Caco-2 (cell line): ENCODE measurements around the gene TIFAB. TPM values are rescaled to one million over a fixed set of nuclear protein-coding genes. Genes with fewer than 3 reads are reported as not detected.

ENCODE experiments used
- BruUV-seq: library from RNA; stranded (reverse); fragments of 400-500 nt; replicated peaks from 2 replicates; lab custom pipeline; 2021; lab: Mats Ljungman, UMichigan
- CTCF ChIA-PET: fragments of 300-600 bp; sonication (Branson Sonifier 250); formaldehyde crosslinking; loops from one replicate; lab custom pipeline; 2022; ENCODE audit warnings: antibody characterized with exemption; lab: Charles Lee
- POLR2A ChIA-PET: fragments of 300-600 bp; sonication (Branson Sonifier 250); formaldehyde crosslinking; loops from one replicate; lab custom pipeline; 2022; ENCODE audit warnings: antibody characterized with exemption; lab: Charles Lee
- DNase-seq, 2 experiments: peaks; one replicate each; pipeline versions ENCODE4 v3.0.0 to v3.0.0-alpha.2; 2020 to 2022
- H3K27me3 ChIP-seq: replicated peaks from 2 replicates; pipeline ENCODE4 v1.6.0; 2011; ENCODE audit warnings: low read length; ENCODE audit not compliant: control insufficient read depth, insufficient read depth
- H3K36me3 ChIP-seq: 2 replicates; pipeline ENCODE4 v1.5.1; 2011; ENCODE audit warnings: low read length; ENCODE audit not compliant: control insufficient read depth, insufficient read depth
- H3K4me1 ChIP-seq: fragments of 250-450 bp; sonication (Bioruptor Pico); 2 replicates; pipeline ENCODE4 v1.5.1; 2020; ENCODE audit warnings: mild to moderate bottlenecking
- H3K4me3 ChIP-seq: 2 replicates; pipeline ENCODE4 v1.5.1; 2011; ENCODE audit warnings: low read depth, mild to moderate bottlenecking, control low read depth, low read length
- H3K9me3 ChIP-seq: fragments of 250-450 bp; sonication (Bioruptor Pico); 2 replicates; pipeline ENCODE4 v1.5.1; 2020; ENCODE audit warnings: mild to moderate bottlenecking, moderate library complexity
- H3K27ac Mint-ChIP-seq: one replicate; pipeline ENCODE4 v1.8.0; 2022; ENCODE audit warnings: mixed read lengths; ENCODE audit not compliant: unreplicated experiment
- H3K27me3 Mint-ChIP-seq: one replicate; pipeline ENCODE4 v1.8.0; 2022; ENCODE audit warnings: mixed read lengths; ENCODE audit not compliant: insufficient read depth, unreplicated experiment
- H3K36me3 Mint-ChIP-seq: one replicate; pipeline ENCODE4 v1.8.0; 2022; ENCODE audit warnings: mild to moderate bottlenecking, mixed read lengths; ENCODE audit not compliant: insufficient read depth, unreplicated experiment
- H3K4me1 Mint-ChIP-seq: one replicate; pipeline ENCODE4 v1.8.0; 2022; ENCODE audit warnings: low read depth, mixed read lengths; ENCODE audit not compliant: unreplicated experiment
- H3K4me3 Mint-ChIP-seq: one replicate; pipeline ENCODE4 v1.8.0; 2022; ENCODE audit warnings: mild to moderate bottlenecking, moderate library complexity, mixed read lengths; ENCODE audit not compliant: unreplicated experiment
- H3K9me3 Mint-ChIP-seq: one replicate; pipeline ENCODE4 v1.8.0; 2022; ENCODE audit warnings: mixed read lengths; ENCODE audit not compliant: unreplicated experiment
- intact Hi-C: fragments of 100-400 bp; cut with micrococcal nuclease; formaldehyde crosslinking; loops from one replicate; pipeline ENCODE4 v1.10.0; 2022; ENCODE audit not compliant: unreplicated experiment
- total RNA-seq: library from RNA; stranded (reverse); gene quantifications from 2 replicates; pipeline ENCODE4 v1.2.3, GENCODE V29; 2022
- TF ChIP-seq, protein P1 (sequence below), 2 experiments: fragments of 200-600 bp in 1 of 2; IDR thresholded peaks; 1 replicate in 1 of 2; 2 replicates in 1 of 2; pipeline versions ENCODE4 v1.5.1 to v1.8.0; 2011 to 2022; ENCODE audit warnings: antibody characterized with exemption in 1 of 2, control low read depth in 1 of 2, inconsistent platforms in 1 of 2, low read depth in 1 of 2, low read length in 1 of 2, mild to moderate bottlenecking in 1 of 2, moderate library complexity in 1 of 2; ENCODE audit not compliant: insufficient read depth in 1 of 2, severe bottlenecking in 1 of 2, unreplicated experiment in 1 of 2

TIFAB gene
- total RNA-seq, 1 experiment from 2014 or later: not detected

GRCh38 chr5:135422419-135422818, 29.7 kb downstream of the TIFAB start:
- H3K27me3 ChIP-seq: no peaks in the 10 kb centered on the region
- H3K9me3 Mint-ChIP-seq: peaks cover 9% of the 10 kb centered on the region
- TF ChIP-seq, protein P1, sequence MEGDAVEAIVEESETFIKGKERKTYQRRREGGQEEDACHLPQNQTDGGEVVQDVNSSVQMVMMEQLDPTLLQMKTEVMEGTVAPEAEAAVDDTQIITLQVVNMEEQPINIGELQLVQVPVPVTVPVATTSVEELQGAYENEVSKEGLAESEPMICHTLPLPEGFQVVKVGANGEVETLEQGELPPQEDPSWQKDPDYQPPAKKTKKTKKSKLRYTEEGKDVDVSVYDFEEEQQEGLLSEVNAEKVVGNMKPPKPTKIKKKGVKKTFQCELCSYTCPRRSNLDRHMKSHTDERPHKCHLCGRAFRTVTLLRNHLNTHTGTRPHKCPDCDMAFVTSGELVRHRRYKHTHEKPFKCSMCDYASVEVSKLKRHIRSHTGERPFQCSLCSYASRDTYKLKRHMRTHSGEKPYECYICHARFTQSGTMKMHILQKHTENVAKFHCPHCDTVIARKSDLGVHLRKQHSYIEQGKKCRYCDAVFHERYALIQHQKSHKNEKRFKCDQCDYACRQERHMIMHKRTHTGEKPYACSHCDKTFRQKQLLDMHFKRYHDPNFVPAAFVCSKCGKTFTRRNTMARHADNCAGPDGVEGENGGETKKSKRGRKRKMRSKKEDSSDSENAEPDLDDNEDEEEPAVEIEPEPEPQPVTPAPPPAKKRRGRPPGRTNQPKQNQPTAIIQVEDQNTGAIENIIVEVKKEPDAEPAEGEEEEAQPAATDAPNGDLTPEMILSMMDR (IDR thresholded peaks at IDR 0.05; ENCODE audit: insufficient read depth in 1 of 2, low read depth in 1 of 2, low read length in 1 of 2, severe bottlenecking in 1 of 2, unreplicated experiment in 1 of 2): no peak
- H3K4me3 ChIP-seq: no peak overlapping the region
- no peak overlapping the region for H3K4me3 Mint-ChIP-seq
- no peak for DNase-seq
- H3K4me1 Mint-ChIP-seq: peaks cover 25% of the 10 kb centered on the region
- intact Hi-C loops: no loop called here
- no peaks in the 10 kb centered on the region for H3K36me3 ChIP-seq
- no peaks in the 10 kb centered on the region for H3K9me3 ChIP-seq
- no peak overlapping the region for H3K27ac Mint-ChIP-seq
- ChIA-PET CTCF (no interaction called here), POLR2A (no interaction called here)
- H3K27me3 Mint-ChIP-seq: no peaks in the 10 kb centered on the region
- H3K4me1 ChIP-seq: peaks cover 25% of the 10 kb centered on the region
- no TSS peak for BruUV-seq
- peaks cover 5% of the 10 kb centered on the region for H3K36me3 Mint-ChIP-seq

DNA sequence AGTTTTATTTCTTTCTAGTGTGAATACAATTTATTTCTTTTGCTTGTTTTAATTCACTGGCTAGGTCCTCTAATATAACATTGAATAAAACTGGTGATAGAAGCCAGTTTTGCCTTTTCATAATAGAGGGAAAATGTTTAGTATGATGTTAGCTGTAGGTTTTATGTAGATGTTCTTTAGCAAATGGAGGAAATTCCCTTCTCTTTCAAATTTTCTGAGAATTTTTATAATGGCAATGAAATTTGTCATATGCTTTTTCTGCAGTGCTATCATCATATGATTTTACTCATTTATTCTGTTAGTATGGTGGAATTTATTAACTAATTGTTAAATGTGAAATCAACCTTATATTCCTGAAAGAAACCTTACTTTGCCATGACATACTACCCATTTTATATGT, 35.1 kb downstream of the TIFAB start:
- H3K4me3 Mint-ChIP-seq: no peak overlapping the region
- Histone ChIP-seq H3K4me3 (no peak overlapping the region), H3K9me3 (no peaks in the 10 kb centered on the region), H3K4me1 (no peaks in the 10 kb centered on the region; the same call in 1 of the 2 replicates), H3K27me3 (no peaks in the 10 kb centered on the region), H3K36me3 (no peaks in the 10 kb centered on the region)
- H3K27ac Mint-ChIP-seq: no peak overlapping the region
- intact Hi-C loops: no loop called here
- no peaks in the 10 kb centered on the region for H3K36me3 Mint-ChIP-seq
- H3K9me3 Mint-ChIP-seq: peaks cover 9% of the 10 kb centered on the region
- peaks cover 10% of the 10 kb centered on the region for H3K4me1 Mint-ChIP-seq
- ChIA-PET POLR2A (no interaction called here), CTCF (no interaction called here)
- H3K27me3 Mint-ChIP-seq: peaks cover 5% of the 10 kb centered on the region
- no peak for DNase-seq
- BruUV-seq: no TSS peak
- TF ChIP-seq, protein P1 (IDR thresholded peaks at IDR 0.05; ENCODE audit: insufficient read depth in 1 of 2, low read depth in 1 of 2, low read length in 1 of 2, severe bottlenecking in 1 of 2, unreplicated experiment in 1 of 2): no peak

DNA sequence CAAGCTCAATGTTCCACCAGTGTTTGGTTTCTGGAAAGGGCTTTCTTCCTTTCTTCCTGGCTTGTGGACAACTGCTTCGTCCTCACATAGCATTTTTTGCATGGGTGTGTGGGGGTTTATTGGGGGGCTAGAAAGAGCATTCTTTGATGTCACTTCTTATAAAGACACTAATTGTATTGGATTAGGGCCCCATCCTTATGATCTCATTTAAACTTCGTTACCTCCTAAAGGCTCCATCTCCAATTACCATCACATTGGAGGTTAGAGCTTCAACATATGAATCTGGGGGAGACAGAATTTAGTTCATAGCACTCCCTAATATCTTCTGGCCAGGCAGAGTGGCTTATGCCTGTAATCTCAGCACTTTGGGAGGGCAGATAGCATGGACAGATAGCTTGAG, 47.1 kb downstream of the TIFAB start:
- no peak overlapping the region for H3K4me3 Mint-ChIP-seq
- H3K9me3 Mint-ChIP-seq: no peaks in the 10 kb centered on the region
- Histone ChIP-seq H3K4me3 (no peak overlapping the region), H3K27me3 (no peaks in the 10 kb centered on the region), H3K9me3 (no peaks in the 10 kb centered on the region), H3K4me1 (peaks cover 11% of the 10 kb centered on the region), H3K36me3 (no peaks in the 10 kb centered on the region)
- H3K4me1 Mint-ChIP-seq: peaks cover 12% of the 10 kb centered on the region
- H3K27ac Mint-ChIP-seq: no peak overlapping the region
- H3K27me3 Mint-ChIP-seq: no peaks in the 10 kb centered on the region
- POLR2A ChIA-PET: no interaction called here
- CTCF ChIA-PET: no interaction called here
- TF ChIP-seq, protein P1 (IDR thresholded peaks at IDR 0.05; ENCODE audit: insufficient read depth in 1 of 2, low read depth in 1 of 2, low read length in 1 of 2, severe bottlenecking in 1 of 2, unreplicated experiment in 1 of 2): no peak
- BruUV-seq: no TSS peak
- H3K36me3 Mint-ChIP-seq: no peaks in the 10 kb centered on the region
- no peak for DNase-seq
- intact Hi-C loops: no loop called here
